CD4-positive, alpha-beta T cell treated with Interleukin-15 for 4 hours (primary cell): ENCODE measurements around the gene TMEM38B.

Source experiments
- DNase-seq: peaks from one replicate; pipeline ENCODE4 v3.0.0-alpha.2; 2020; ENCODE audit warnings: low spot score

The TMEM38B gene, protein sequence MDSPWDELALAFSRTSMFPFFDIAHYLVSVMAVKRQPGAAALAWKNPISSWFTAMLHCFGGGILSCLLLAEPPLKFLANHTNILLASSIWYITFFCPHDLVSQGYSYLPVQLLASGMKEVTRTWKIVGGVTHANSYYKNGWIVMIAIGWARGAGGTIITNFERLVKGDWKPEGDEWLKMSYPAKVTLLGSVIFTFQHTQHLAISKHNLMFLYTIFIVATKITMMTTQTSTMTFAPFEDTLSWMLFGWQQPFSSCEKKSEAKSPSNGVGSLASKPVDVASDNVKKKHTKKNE

GRCh38 chr9:105694190-105694847 lies at the start of gene TMEM38B:
TSS of gene TMEM38B (plus strand) at chr9:105694541. CDS start at chr9:105694661, 120 bp downstream.
- peak; percentile 62 for DNase-seq

GRCh38 chr9:105646879-105647594 lies 47.3 kb upstream of the TMEM38B start:
- no peak for DNase-seq

DNA sequence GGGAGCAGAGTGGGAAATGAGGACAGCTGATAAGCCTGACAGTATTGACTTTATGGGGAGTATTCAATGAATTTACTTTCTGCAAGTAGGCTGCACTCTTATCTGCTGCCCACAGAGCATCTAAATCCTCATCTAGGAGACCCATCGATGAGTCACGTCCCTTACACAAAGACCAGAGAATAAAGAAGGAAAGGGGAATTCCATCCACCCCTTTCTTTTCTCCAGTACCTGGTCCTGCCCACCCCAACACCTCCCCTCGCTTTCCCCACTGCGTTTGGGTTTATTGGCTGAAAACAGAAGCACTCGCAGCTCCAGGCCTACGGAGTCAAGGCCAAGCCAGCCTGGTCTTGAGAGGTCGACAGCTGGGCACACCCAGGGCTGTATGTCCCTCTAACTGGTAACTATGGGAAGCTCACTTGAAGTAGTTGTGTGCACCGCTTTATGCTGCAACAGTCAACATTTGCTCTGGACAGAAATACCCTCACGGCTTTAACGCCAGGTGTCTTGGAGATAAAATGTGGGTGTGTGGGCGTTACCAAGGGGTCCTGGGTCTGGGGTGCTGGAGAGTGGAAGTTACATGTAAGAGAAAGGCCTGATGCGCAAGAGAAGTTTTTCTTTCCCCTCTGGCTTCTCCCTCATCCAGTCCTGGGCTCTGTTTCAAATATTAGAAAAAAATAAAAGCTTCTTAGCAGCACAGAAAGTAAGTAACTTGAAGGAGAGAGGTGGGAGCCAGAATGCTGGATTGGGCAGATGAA lies 46.6 kb upstream of the TMEM38B start:
- no peak for DNase-seq

DNA sequence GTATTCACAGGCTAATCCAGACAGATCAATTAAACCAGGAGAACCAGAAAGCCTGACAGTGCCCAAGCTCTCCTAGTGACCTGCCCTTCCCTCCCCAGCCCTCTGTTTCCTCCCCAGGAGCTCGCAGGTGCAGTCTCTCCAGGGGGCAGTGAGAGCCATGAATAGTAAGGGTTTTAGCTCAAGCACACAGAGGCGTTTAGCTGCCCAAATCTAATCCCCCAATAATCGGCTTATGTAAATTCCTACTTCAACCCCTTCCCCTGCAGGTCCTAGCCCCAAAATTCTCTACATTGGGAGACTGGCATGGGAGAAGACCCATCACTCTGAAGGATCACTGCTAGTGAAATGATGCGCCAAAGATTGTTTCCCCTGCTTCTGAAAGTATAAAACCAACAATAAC lies 42.5 kb upstream of the TMEM38B start:
- DNase-seq = no peak

DNA sequence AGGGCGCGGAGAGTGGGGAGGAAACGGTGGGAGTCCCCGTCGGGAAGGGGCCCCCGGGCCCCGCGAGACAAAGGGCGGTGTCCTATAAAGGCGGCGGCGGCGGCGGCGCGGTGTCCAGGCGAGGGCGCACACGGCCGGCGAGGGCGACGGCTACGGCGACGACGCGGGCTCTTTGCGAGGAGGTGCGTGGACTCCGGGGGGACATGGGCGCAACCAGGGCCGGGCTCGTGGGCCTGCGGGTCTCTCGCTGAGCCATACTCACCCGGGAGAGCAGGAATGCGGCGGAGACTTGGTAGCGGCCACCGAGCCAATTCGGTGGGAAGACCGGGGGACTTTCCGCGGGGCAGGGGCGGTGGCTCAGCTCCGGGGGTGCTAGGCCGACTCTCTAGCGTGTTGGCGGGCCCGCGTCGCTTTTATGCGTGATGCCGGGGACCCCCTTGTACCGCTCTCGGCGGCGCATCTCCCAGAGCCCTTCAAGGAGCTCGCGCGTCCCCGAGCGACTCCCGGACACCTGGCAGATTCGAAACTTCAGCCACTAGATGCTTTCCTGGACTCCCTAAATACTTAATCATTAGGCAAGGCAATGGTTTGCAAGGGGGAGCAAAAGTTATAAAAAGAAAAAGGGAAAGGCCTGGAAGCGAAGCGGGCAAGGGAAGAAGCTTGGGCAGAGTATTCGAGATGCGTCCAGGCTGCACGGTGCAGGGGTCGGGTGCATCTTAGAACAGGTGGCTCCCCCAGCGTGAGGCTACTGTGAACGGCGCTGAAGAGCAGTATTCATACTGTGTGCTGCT lies 38.0 kb upstream of the TMEM38B start:
- DNase-seq = no peak

- DNase-seq = no peak
Measured at GRCh38 chr9:105658351-105658750, 36.0 kb upstream of the TMEM38B start.

DNA sequence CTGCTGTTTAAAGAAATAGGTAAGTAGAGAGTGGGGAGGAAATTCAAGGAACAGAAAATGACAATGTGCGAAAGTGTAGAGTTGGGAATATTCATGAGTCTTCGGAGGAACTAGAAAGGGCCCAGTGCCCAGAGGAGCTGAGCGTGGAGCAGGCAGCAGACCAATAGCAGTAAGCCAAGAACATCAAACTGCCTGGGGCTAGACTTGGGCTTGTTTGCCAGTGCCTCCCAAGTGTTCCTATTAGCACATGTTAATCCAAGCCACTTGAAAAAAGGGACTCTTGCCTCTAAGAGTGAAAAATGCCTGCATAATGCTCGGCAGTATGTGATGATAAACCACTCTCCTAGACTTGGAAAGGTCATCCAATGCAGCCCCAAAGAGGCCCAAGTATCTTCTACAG lies 33.3 kb upstream of the TMEM38B start:
- no peak for DNase-seq

DNA sequence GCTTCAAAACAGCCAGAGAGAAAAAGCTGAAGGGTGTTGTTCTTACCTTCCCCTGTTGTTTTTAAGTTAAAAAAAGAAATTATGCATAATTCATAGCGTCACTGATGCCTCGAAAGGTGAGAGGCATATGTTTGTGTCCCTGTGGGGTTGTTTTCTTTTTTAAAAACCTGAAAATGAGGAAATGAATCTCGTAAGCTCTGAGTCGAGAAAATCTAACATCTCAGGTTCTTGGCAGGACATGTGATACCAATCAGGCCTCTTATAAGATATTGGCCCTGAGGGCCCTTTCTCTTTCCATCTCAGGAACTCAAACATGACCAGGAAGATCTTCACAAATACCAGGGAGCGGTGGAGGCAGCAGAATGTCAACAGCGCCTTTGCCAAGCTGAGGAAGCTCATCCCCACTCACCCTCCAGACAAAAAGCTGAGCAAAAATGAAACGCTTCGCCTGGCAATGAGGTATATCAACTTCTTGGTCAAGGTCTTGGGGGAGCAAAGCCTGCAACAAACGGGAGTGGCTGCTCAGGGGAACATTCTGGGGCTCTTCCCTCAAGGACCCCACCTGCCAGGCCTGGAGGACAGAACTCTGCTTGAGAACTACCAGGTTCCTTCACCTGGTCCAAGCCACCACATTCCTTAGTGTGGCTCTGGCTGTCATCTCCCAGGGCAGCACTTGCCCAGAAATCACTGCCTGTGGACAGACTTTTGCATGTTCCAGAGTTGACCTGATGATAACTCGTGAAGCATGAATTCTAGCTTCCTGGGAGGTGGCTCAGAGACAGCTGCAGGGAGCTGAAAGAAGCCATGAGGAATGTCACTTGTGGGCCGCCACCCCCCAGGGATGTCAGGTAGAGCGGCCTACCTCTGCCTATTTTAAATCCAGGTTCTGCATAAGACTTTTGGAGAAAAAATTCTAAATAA lies 31.9 kb upstream of the TMEM38B start, which contains the start of gene TAL2:
TAL2 (plus strand) TSS at position 274 of the 921 bp plus-strand sequence; CDS start at position 314, 40 bp downstream.
- no peak for DNase-seq

DNA sequence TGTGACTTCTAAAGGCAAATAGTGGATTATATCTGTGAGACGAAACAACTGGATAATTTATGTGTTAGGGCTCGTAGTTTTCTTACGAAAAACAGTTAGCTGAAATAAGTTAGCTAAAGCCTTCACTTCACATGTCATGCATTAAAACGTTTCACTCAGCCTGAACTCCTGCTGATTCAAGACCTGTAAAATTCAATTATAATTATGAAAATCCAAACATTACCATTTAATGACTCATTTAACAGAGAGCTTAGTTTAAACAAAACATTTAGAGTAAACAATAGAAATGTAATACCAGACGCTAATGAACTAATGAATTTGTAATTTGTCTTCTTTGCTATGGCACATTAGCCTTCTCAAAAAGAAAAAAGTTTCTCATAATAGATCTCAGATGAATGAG lies 30.4 kb upstream of the TMEM38B start:
- DNase-seq = no peak

- no peak for DNase-seq
Measured at GRCh38 chr9:105667867-105668266, 26.5 kb upstream of the TMEM38B start.

DNA sequence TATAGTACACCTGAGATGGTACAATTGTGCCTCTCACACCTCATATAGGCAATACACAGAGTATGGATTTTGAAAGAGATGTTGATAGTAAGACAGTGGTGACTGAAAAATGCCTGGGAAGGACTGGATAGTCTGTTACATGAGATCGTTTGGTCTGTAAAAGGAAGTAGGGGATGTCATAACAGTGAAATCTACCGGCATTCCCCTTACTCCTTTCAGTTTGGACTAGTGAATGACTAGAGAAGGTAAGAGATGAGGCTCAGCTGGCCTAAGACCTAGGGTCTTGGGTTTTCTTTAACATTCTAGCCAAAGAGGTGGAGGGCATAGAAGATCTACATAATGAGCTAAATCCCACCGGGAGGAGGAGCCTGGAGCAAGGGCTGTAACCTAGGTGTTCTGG lies 24.0 kb upstream of the TMEM38B start:
- no peak for DNase-seq

DNA sequence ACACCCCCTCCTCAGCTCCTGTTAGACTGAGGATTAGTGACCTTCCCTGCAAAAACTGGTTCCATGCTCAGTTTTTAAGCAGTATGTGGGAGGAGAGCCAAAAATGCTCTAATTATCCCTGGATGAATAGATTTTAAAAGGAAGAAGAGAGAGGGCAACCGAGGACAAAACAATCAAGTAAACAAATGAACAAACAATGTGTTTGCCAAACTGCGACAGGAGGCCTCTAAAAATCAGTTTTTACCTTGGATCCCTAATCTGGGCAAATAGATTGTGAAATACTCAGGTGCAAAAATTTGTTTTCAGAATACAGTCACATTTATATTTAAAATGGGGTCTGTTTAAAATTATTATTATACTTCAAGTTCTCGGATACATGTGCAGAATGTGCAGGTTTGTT lies 23.6 kb upstream of the TMEM38B start:
- DNase-seq = no peak

- DNase-seq = no peak
Measured at GRCh38 chr9:105672711-105673234, 21.6 kb upstream of the TMEM38B start.

GRCh38 chr9:105673850-105674387 lies 20.4 kb upstream of the TMEM38B start:
- DNase-seq = no peak

GRCh38 chr9:105676351-105676923 lies 17.9 kb upstream of the TMEM38B start:
- DNase-seq = no peak

DNA sequence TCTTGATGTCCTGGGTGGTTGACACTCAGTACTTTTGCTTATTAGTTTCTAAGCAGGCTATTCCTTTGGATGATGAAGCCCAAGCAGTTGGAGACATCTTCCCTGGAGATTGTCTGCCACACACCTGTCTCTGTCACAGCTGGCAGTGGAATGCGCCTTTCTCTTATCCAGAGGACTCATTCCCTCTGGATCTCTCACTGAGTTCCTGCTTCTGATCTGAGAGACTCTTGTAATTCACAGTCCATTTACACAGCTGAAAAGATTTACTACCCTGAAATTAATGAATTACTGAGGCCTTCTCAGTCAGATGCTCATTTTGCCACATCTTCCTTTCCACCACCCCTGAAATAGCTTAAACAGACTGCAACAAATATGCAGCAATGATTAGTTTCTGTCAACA lies 16.2 kb upstream of the TMEM38B start:
- no peak for DNase-seq

- DNase-seq = no peak
Measured at GRCh38 chr9:105678781-105679180, 15.6 kb upstream of the TMEM38B start.

DNA sequence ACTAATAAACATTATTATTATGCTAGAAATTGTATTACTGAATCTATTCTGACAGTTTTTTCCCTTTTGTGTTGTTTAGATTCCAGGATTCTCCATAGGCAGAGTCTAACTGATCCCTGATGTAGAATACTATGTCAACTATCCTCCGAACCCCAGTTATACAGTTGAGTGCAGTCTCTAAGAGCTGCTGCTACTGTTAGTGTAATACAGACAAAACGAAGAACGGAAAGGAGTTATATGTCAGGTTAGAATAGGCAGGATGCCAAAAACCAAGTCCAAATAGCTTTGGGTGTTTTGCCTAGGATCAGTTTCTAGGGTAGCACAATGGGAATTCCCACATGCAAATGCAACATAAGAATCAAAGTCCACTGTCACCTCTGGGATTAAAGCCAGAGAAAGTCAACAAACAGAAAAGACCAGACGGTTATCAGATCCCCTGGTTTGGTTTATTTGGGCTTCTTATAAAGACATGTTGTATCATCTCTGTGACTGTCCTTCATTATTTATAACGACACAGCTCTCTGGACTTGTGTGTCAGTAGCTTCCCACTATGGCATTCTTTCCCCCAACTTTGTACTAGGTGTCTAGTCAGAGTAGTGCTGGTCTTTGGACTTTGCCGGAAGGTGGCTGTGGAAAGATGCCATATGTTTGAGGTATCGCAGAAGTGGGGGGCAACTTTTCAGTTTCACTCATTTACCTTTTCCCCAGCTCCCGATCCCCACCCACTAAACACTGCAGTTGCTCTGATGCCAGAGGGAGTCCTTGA lies 14.9 kb upstream of the TMEM38B start:
- no peak for DNase-seq

DNA sequence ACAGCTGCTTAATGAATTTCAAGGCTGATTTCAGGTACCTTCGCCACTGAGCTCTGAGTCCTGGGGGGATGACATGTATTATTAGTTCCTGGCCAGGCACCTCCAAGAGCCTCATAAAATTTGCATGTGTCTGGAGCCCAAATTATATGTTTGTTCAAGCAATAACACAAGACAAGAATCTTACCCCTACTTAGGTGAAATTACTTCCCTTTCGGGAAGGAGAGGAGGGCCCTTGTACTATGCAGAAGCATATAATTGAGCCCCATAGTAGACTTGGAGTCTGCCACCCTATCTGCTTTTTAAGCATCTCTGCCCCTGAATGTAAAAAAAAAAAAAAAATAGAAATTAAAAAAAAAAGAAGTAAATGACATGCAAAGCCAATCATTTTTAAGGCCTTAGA lies 13.0 kb upstream of the TMEM38B start:
- DNase-seq = no peak
